ENCODE results near the gene HAGHL.

Gene HAGHL

DNA sequence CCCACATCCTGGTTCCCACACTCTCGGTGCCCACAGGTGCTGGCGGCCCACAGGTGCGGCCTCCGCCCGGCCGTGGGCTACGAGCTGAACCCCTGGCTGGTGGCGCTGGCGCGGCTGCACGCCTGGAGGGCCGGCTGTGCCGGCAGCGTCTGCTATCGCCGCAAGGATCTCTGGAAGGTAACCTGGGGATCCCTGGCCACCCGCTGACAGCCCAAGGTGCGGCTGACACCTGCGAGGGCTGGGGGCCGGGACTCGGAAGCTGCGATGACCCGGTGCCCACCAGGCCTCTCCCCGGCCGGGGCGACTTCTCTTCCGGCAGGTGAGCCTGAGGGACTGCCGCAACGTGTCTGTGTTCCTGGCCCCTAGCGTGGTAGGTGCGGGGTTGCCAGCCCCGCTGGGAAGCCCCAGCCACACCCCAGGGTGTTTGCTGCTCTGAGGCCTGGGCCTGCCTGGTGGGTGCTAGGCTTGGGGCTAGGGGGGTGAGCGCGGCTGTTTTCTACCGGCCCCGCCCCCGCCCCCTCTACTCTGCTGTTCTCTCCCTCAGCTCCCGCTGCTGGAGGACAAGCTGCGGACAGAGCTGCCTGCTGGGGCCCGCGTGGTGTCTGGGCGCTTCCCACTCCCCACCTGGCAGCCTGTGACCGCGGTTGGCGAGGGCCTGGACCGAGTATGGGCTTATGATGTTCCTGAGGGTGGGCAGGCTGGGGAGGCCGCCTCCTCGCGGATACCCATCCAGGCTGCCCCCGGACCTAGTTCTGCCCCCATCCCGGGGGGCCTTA, 5.0 kb upstream of the HAGHL start:
- peak in 1 of 6 experiments; percentile 44 for DNase-seq

DNA sequence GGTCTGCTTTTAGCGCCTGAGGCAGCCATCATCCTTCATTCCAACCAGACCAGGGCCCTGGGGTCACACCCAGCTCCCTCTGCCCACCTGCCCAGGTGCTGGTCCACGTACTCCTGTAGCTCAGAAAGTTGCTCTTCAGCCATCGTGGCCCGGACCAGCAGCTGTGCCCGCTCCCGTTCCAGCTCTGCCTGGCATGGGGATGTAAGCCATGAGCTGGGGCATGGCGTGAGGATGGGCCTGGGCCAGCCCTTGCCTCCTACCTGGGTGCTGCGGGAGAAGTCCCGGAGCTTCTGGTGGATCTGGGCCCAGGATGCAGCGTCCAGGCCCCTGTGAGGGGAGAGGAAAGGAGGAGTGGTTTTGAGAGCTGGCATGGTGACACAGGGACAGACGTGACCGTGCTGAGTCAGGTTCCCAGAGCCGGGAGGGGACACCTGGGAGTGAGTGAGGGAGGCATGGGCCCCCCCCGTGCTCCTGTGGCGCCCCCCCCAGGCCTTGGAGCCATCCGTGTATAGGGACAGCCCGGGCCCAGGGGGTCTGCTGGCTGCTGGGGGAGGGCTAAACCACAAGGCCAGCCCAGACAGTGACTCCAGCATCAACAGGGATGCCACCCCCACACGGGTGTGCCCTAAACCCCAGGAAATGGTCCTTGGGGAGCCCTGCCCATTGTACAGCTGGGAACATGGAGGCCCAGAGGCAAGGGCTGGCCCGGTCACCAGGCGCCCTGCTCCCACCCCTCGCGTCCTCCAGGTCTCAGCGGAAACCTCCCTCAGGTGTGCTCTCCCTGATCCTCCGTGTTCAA, 3.9 kb upstream of the HAGHL start:
- no peak for DNase-seq

DNA sequence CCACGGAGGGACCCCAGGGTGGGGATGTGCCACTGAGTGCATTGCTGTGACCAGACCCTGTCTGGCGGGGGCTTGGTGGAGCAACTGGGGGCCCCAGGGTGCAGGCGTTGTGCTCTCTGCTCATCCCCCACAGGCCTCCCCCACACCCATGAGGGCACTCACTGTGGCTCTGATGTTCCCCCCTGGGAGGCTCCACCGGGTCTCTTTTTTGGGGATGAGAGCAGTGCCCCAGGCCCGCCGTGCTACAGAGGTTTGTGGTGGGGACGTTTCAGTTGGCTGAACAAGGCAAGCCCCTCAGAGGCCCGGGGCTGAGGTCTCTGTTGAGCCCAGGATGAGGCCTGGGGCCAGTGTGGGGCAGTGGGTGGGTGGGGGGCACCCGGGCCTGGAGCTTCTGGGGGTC, 3.2 kb upstream of the HAGHL start:
- no peak for DNase-seq

DNA sequence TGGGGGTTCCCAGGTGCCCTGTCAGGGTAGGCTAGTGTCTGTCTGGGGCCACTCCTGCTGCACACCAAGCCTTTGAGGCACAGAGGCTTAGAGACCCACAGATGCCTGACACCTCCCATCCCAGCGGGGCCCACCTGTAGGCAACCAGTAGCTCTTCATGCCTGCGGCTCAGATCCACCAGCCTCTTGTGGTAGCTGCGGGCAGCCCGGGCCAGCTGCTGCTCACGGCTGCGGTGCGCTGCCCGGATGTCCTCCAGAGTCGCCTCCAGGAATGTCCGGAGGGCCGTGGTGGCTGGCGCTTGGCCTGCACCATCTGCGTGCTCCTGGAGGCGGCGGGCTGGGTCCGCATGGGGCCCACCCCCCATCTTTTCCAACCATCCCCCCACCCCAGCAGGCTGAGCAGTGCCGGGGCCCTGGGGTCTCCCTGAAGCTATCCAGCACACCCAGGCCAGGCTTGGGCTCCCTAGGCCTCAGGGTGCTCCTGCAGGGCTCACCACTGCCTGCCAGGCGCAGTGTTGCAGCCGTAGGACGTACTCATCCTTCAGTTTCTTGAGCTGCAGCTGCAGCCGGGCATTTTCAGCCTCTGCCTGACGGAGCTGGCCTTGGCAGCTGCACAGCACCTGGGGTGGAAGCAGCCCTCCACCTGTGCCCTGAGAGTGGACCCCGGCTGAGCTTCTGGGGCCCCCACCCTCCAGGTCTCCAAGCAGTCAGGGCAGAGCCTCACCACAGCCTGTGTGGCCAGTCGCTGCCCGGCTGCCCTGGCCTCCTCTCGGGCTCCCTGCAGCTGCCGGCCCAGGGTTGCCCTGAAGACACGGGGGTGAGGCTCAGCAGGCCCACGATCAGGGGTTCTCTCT, 2.5 kb upstream of the HAGHL start:
- DNase-seq: no peak

DNA sequence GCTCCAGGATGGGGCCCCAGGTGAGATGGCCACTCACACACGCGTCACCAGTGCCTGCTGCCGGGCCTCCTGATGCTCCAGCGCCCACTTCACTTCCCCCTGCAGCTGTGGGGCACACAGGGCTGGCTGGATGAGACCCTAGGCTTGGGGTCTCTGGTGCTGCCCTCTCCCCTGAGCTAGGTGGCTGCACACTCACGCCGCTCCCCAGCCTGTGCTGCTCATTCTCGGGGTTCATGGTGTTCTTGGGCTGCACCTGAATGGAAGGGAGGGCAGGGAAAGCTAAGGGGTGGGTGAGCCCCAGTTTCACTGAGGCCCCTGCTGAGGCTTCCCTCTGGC, 1.9 kb upstream of the HAGHL start:
- no peak for DNase-seq

DNA sequence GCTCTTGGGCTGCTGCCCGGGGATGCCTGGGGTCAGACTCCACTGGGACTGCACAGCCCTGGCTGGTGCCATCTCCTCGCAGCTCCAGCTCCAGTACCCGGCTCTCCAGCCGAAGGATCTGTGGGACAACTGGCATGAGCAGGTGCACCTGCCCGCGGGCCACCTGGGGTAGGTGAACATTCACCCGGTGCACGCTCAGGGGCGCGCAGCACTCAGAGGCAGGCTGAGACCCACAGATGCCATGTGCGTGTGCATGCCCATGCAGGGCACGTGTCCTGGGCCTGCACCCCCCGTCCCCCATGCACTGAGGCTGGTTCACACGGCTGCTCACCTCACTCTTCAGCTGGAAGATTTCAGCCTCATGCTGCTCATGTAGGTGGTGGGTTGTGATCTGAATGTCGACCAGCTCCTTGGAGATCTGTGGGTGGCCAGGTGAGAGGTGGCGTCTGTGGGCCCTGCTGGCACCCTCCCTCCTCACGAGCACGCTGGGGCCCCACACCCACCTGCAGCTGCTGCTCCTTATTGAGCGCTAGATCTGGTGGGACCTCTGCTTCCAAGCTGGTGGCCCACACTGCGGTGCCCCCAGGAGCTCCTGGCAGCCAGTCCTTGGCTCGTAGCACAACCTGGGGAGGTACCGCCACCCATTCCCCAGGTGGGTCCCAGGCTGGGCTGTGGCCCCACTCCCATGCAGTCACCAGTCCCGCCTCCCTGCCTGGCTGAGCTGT, 1.3 kb upstream of the HAGHL start:
- DNase-seq: no peak

DNA sequence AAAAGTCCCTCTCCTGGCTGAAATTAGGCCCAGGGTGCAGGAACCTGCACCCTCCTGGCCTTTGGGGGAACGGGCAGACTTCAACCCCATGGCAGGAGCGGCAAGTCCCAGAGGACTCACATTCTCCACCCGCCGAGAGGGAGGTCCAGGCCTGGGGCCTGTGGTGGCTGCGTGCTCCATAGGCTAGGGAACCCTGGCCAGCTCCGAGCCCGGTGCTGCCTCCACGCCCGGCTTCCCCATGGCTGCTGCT, 793 bp upstream of the HAGHL start:
- DNase-seq: no peak

DNA sequence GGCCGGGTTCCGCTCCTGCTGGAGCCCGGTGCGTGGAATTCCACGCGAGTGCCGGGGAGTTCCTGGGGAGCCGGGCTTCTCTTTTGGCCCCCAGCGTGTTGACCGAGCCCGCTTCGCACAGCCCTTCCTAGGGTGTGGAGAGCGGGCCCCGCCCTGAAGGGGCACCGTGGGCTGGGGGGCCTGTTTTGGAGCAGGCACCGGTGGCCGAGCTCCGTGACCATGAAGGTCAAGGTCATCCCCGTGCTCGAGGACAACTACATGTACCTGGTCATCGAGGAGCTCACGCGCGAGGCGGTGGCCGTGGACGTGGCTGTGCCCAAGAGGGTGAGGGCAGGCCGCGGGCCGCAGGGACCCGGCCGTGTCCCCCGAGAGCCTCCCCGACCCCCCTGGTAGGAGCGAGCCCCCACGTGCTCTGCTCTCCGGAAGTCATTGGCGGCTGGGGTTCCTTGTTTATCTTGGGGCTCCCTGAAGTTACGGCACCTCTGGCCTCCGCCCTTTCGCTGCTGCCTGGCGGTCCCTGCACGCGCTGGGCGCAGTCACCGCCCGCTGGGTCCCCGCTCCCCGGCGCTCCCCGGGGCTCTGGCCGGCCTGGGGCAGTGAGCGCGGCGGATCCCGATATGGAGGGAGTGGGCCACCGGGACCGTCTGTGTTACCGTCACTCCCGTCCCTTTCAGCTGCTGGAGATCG, 528 bp downstream of the HAGHL start:
- peak in 1 of 6 experiments; percentile 38 for DNase-seq

DNA sequence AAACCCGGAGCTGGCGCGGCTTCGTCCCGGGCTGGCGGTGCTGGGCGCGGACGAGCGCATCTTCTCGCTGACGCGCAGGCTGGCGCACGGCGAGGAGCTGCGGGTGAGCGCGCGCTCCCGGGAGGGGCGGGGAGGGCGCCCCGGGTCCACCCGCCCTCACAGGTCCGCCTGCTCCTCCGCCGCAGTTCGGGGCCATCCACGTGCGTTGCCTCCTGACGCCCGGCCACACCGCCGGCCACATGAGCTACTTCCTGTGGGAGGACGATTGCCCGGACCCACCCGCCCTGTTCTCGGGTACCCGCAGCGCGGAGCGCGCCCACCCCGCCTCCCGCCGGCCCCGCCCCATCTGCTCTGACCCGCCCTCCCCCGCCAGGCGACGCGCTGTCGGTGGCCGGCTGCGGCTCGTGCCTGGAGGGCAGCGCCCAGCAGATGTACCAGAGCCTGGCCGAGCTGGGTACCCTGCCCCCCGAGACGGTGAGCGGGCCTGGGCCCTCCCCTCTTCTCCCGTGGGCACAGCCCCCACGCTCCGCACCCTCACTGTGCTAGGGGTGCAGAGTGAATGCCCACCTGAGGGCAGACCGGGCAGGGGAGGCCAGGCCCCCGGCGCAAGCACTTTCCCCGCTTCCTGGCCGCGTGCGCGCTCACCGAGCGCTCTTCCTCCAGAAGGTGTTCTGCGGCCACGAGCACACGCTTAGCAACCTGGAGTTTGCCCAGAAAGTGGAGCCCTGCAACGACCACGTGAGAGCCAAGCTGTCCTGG, 1.4 kb downstream of the HAGHL start:
- DNase-seq: peak; percentile 11 to 44 (median 36)

DNA sequence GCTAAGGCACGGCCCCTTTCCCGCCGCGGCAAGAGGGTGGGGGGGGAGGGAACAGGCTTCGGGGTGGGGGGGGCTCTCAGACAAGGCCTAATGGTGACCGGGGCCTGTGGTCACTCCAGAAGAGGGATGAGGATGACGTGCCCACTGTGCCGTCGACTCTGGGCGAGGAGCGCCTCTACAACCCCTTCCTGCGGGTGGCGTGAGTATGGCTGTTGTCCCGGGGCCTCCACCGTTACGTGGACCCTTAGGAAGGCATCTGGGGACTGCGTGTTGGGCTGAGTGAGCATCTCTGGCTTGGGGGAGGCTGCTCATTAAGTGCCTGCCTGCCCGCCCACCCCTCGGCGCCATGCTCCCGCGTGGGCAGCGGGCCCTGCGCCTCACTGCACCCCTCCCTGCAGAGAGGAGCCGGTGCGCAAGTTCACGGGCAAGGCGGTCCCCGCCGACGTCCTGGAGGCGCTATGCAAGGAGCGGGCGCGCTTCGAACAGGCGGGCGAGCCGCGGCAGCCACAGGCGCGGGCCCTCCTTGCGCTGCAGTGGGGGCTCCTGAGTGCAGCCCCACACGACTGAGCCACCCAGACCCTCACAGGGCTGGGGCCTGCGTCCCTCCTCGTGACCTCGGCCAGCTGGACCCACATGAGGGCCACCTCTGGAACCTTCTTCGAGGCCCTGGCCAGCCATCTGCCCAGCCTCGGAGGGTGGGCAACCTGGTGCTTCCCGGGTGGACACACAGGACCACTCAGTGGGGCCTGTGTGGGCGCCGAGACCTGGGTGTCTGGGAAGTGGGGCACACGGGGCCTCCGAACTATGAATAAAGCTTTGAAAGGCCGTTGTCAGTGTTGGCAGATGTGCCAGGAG, 2.2 kb downstream of the HAGHL start:
- DNase-seq: peak in 1 of 6 experiments; percentile 9

DNA sequence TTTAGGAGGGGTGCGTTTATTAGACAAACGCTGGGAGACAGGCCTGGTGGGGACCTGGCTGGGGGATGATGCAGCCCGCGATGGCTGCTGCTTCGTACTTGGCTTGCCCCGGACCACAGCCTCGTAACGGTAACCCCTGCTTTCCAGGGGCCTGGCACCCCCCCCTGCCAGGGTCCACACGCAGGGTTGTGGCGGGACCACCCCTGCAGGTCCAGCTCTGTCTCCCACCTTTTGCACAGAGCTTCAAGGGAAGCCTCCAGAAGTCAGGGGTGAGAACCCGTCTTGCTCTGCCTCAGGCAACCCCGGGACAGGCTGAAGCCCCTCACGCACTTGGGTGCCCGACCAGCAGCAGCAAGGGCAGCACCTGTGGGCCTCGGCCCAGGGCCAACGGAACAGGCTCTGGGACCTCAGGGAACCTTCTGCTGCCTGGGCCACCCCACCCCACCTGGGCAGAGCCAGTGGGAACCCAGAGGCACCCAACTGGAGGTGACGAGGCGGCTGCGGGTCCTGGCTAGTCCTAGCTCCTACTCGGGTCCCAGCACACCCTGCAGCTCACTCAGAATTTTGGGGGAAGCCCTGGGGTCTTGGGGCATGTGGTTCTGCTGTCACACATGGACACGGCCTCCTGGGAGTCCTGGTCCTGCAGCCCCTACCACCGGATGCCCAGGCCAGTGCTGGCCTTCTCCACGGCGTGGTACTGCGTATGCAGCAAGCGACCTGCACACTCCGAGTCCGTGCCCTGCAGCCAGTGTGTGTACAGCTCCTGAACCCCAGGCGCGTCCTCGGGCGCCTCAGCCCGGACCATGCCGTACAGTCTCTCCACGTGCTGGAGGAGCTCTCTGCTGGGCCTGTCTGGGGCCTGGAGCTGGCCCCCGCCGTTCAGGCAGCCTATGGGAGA, 3.1 kb downstream of the HAGHL start:
- no peak for DNase-seq

DNA sequence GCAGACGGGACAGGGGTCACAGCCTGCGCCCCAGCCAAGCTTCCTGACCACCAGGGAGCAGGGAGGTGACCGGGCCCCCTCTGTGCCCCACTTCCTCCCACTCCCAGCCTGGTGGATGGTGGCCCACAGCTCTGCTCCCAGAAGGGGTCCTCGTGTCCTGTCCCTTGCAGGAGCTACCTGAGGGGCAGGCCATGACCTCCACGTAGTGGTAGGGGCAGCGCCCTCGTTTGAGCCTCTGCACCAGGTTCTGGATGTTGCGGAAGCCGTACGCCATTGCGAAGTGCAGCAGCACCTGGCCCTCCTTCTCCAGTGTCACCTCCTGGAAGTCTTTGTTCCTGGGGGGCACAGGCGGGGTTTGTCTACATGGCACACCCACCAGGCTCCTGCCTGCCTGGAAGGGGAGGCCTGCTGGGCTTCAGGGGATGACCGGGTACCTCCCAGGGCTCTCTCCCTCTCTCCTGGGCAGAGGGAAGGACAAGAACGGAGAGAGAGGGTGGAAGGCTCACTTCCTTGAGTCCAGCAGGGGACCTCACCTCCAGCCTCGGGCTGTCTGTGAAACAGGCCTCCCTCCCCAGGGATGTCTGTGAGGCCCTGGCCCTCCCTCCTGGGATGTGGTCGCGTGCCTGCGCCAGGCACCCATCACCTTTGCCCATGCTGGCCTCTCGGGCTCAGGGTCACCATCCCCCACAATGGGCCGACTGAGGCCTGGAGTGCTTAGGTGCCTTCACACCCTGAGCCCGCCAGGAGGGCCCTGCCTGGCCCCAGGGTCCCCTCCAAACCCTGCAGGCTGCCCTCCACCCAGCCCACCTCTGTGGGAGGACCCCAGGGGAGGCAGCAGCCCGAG, 4.0 kb downstream of the HAGHL start:
- DNase-seq: no peak

DNA sequence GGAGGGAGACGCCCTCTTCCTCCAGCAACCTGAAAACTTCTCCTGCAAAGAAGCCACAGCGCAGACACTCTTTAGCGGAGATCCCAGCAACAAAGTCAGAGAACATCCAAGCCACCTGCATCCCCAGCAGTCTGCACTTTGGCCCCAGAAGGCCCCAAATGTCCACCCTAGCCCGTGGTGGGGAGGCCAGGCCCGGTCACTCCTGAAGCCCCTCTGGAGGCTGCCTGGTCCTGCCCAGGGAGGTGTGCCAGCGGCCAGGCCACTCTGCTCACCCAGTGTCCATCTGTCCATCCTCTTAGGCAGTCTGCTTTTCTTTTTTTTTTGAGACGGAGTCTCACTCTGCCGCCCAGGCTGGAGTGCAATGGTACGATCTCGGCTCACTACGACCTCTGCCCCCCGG, 5.4 kb downstream of the HAGHL start:
- DNase-seq: no peak

DNA sequence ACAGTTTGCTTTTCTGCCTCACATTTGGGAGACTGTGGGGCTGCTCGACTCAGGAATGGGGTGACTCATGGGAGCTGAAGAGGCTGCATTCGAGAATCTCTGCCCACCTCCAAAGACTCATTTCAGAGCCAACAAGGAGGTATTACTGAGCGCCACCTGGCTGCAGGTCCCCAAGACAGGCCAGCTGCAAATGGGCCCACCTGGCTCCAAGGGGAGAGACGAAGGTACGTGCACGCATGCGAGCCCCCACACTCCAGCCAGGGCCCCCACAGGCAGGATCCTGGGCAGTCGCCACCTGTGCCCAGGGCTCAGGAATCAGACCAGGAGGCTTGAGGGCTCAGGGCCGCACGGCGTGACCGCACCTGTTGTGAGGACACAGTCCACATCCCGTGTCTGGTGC, 6.0 kb downstream of the HAGHL start:
- no peak for DNase-seq

DNA sequence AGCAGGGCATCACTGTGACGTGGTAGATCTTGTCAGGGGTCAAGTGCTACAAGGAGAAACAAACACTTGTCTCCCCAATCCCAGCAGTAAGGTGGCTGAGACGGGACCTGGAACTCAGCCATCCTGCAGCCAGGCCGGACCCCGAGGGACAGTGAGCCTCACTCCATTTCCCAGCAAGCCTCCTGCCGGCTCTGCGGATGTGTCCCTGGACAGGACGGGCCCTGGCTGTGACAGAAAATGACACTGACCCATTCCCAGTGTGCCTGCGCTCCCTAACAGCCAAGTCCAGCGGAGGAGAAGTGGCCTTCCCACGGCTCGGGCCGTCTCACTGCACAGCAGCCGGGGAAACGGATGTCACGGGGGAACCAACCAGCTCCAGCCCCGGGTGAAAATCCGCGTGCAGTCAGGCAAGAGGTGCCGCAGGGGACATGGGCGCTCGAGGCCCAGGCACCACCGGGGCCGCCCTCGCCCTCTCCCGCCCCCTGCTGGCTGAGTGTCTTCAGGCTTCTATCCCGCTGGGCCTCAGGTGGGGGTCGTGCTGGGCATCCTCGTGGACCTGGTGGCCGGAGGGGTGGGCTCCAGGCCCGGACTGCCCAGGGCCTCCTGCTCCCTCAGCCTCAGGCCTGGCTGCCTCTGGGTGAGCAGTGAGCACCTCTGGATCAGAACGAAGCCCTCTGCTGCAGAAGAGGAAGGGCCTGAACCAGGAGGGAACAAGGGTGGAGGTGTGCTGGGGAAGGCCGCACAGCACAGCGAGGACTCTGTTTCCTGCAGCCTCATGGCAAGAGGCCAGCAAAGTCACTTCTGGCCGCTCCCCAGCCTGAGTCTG, 6.7 kb downstream of the HAGHL start:
- DNase-seq: peak in 1 of 6 experiments; percentile 22

DNA sequence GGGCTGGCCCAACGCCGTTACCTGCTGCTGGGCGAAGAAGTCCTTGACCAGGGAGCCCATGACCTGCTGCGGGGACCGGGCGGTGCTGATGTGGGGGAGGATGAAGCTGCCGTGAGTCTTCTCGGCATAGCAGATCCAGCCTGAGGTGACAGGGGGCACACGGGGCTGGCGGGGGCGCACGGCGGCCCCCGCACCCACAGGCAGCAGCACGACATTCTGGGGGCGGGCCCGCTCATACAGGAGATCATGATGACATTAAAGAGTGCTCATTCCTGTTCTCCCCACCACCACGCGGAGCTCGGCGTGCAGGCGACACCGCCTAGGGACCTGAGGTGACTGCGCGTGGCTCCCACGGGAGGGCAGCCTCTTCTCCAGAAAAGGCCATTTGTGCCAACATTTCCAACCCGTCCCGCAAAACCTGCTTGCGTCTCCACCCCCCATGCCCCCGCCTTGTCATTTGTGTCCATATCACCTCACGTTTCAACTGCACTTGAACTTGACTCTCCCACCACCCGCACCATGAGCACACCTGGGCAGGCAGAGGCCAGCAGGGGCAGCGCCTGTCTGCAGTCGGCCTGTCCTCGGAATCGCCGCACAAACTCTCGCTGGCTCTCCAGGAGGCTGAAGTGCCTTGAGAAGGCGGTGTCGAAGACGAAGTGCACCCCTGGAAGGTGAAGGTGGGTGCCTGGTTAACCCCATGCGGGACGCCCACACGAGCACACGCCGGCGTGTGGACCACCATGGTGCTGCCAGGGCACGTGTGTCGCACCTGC, 7.5 kb downstream of the HAGHL start:
- no peak for DNase-seq
